ENCODE results near the gene ABCA10.
"Not testable (repeated sequence)": the region's sequence is repeated elsewhere in the genome, so short reads cannot be mapped to it uniquely, and the experiment has no call there.

ABCA10 gene

GRCh38 chr17:69213059-69213813 lies 15.4 kb downstream of the ABCA10 start:
- H3K27ac Mint-ChIP-seq: no peak overlapping the region
- H3K9me3 Mint-ChIP-seq: no peaks in the 10 kb centered on the region
- no peak for ATAC-seq (replicated peaks)
- no peaks in the 10 kb centered on the region for H3K4me1 Mint-ChIP-seq (ENCODE audit: low read depth in 2 of 2)
- H3K27me3 Mint-ChIP-seq: peaks cover 9 to 12% of the 10 kb centered on the region in 2 donors
- DNase-seq: no peak
- H3K4me3 Mint-ChIP-seq: no peak overlapping the region
- no peaks in the 10 kb centered on the region for H3K36me3 Mint-ChIP-seq (ENCODE audit: insufficient read depth)

- Mint-ChIP-seq H3K4me1 (ENCODE audit: low read depth in 2 of 2) (no peaks in the 10 kb centered on the region), H3K9me3 (no peaks in the 10 kb centered on the region), H3K27ac (no peak overlapping the region), H3K27me3 (peaks cover 9 to 12% of the 10 kb centered on the region in 2 donors), H3K36me3 (ENCODE audit: insufficient read depth) (no peaks in the 10 kb centered on the region), H3K4me3 (no peak overlapping the region)
- DNase-seq (no peak), ATAC-seq (replicated peaks) (no peak)
Measured at GRCh38 chr17:69208640-69209039, 20.0 kb downstream of the ABCA10 start.

- Mint-ChIP-seq H3K27me3 (peaks cover 9 to 10% of the 10 kb centered on the region in 2 donors), H3K4me1 (ENCODE audit: low read depth in 2 of 2) (no peaks in the 10 kb centered on the region), H3K27ac (no peak overlapping the region), H3K4me3 (no peak overlapping the region), H3K36me3 (ENCODE audit: insufficient read depth) (no peaks in the 10 kb centered on the region), H3K9me3 (no peaks in the 10 kb centered on the region)
- no peak for DNase-seq
- ATAC-seq (replicated peaks): no peak
Measured at GRCh38 chr17:69207151-69207550, 21.5 kb downstream of the ABCA10 start.

DNA sequence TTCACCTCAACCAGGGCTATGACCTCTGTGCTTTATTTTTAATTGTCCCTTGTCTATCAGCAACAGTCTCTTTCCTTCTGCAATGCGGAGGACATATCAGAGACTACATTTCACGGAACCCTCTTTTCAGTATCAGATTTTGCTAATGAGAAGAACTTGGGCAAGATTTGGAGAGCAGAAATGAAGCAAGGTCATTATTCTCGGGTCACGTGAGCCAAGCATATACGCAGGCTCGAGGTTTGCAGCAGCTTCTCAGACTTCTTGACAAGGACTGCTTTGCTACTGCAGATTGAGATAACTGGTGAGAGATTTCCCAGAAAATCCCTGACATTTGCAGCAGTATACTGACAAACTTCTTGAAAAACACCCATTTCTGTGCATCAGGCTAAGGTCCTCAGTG lies 30.4 kb downstream of the ABCA10 start:
- Mint-ChIP-seq H3K4me3 (no peak overlapping the region), H3K36me3 (ENCODE audit: insufficient read depth) (no peaks in the 10 kb centered on the region), H3K27me3 (peaks cover 0 to 4% of the 10 kb centered on the region in 2 donors), H3K4me1 (ENCODE audit: low read depth in 2 of 2) (no peaks in the 10 kb centered on the region), H3K27ac (no peak overlapping the region), H3K9me3 (no peaks in the 10 kb centered on the region)
- DNase-seq (no peak), ATAC-seq (replicated peaks) (no peak)

DNA sequence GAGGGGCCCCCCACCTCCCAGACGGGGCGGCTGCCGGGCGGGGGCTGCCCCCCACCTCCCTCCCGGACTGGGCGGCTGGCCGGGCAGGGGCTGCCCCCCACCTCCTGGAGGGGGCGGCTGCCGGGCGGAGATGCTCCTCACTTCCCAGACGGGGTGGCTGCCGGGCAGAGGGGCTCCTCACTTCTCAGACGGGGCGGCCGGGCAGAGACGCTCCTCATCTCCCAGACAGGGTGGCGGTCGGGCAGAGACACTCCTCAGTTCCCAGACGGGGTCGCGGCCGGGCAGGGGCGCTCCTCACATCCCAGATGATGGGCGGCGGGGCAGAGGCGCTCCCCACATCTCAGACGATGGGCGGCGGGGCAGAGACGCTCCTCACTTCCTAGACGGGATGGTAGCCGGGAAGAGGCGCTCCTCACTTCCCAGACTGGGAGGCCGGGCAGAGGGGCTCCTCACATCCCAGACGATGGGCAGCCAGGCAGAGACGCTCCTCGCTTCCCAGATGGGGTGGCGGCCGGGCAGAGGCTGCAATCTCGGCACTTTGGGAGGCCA lies 32.4 kb downstream of the ABCA10 start:
- H3K9me3 Mint-ChIP-seq; H3K4me1 Mint-ChIP-seq (ENCODE audit: low read depth in 2 of 2); H3K36me3 Mint-ChIP-seq (ENCODE audit: insufficient read depth); H3K27ac Mint-ChIP-seq; ATAC-seq (replicated peaks); H3K4me3 Mint-ChIP-seq; DNase-seq; H3K27me3 Mint-ChIP-seq: not testable (repeated sequence)

- ATAC-seq (replicated peaks): no peak
- H3K9me3 Mint-ChIP-seq: no peaks in the 10 kb centered on the region
- no peak for DNase-seq
- no peaks in the 10 kb centered on the region for H3K36me3 Mint-ChIP-seq (ENCODE audit: insufficient read depth)
- no peaks in the 10 kb centered on the region for H3K27me3 Mint-ChIP-seq
- no peaks in the 10 kb centered on the region for H3K4me1 Mint-ChIP-seq (ENCODE audit: low read depth in 2 of 2)
- no peak overlapping the region for H3K4me3 Mint-ChIP-seq
- no peak overlapping the region for H3K27ac Mint-ChIP-seq
Measured at GRCh38 chr17:69192754-69193153, 35.9 kb downstream of the ABCA10 start.

- ATAC-seq (replicated peaks) (no peak), DNase-seq (no peak)
- no peaks in the 10 kb centered on the region for H3K36me3 Mint-ChIP-seq (ENCODE audit: insufficient read depth)
- H3K4me3 Mint-ChIP-seq: no peak overlapping the region
- H3K27ac Mint-ChIP-seq: no peak overlapping the region
- H3K27me3 Mint-ChIP-seq: no peaks in the 10 kb centered on the region
- no peaks in the 10 kb centered on the region for H3K4me1 Mint-ChIP-seq (ENCODE audit: low read depth in 2 of 2)
- H3K9me3 Mint-ChIP-seq: no peaks in the 10 kb centered on the region
Measured at GRCh38 chr17:69188796-69189195, 39.8 kb downstream of the ABCA10 start.

DNA sequence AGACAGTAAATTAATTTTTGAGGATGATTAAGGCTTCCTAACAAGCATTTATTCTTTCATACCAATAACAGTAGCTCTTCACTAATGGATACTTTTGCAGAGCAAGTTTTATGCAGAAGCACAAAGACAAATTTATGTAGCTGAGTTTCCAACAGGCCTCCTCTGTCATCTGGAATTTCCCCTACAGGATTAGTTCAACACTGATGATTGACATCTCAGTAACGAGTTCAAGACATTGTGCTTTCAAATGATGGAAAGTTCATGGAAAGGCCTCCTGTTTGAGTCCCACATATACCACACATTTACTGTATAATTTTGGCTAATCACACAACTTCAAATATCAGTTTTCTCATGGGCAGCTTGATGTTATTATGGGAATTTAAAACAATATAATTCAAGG lies 40.6 kb downstream of the ABCA10 start:
- Mint-ChIP-seq H3K27me3 (no peaks in the 10 kb centered on the region), H3K27ac (no peak overlapping the region), H3K4me3 (no peak overlapping the region), H3K4me1 (ENCODE audit: low read depth in 2 of 2) (no peaks in the 10 kb centered on the region), H3K36me3 (ENCODE audit: insufficient read depth) (no peaks in the 10 kb centered on the region), H3K9me3 (no peaks in the 10 kb centered on the region)
- ATAC-seq (replicated peaks) (no peak), DNase-seq (no peak)

GRCh38 chr17:69187294-69187693 lies 41.3 kb downstream of the ABCA10 start:
- no peak overlapping the region for H3K4me3 Mint-ChIP-seq
- ATAC-seq (replicated peaks): no peak
- no peaks in the 10 kb centered on the region for H3K4me1 Mint-ChIP-seq (ENCODE audit: low read depth in 2 of 2)
- no peak for DNase-seq
- H3K27me3 Mint-ChIP-seq: no peaks in the 10 kb centered on the region
- no peaks in the 10 kb centered on the region for H3K36me3 Mint-ChIP-seq (ENCODE audit: insufficient read depth)
- no peaks in the 10 kb centered on the region for H3K9me3 Mint-ChIP-seq
- H3K27ac Mint-ChIP-seq: no peak overlapping the region

- H3K27ac Mint-ChIP-seq: no peak overlapping the region
- H3K27me3 Mint-ChIP-seq: no peaks in the 10 kb centered on the region
- no peak overlapping the region for H3K4me3 Mint-ChIP-seq
- DNase-seq (no peak), ATAC-seq (replicated peaks) (no peak)
- H3K36me3 Mint-ChIP-seq (ENCODE audit: insufficient read depth): no peaks in the 10 kb centered on the region
- H3K9me3 Mint-ChIP-seq: no peaks in the 10 kb centered on the region
- H3K4me1 Mint-ChIP-seq (ENCODE audit: low read depth in 2 of 2): no peaks in the 10 kb centered on the region
Measured at GRCh38 chr17:69179227-69179952, 49.2 kb downstream of the ABCA10 start.

DNA sequence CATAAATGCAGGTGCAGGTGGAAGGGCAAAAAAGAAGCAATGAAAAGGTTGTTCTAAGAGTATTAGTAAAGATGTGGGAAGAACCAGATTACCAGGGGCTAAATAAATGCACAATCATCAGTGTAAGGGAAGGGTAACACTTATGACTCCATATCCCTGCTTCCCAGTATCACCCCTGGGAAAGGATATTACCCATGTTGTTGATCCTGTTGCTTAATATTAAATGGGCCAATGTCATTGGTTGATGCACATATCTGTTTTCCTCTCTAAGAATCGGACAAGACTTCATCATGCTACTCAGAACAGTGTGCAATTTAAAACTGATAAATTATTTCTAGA lies 52.2 kb downstream of the ABCA10 start:
- Mint-ChIP-seq H3K9me3 (no peaks in the 10 kb centered on the region), H3K4me1 (ENCODE audit: low read depth in 2 of 2) (no peaks in the 10 kb centered on the region), H3K4me3 (no peak overlapping the region), H3K27ac (no peak overlapping the region), H3K36me3 (ENCODE audit: insufficient read depth) (no peaks in the 10 kb centered on the region), H3K27me3 (no peaks in the 10 kb centered on the region)
- DNase-seq (no peak), ATAC-seq (replicated peaks) (no peak)

DNA sequence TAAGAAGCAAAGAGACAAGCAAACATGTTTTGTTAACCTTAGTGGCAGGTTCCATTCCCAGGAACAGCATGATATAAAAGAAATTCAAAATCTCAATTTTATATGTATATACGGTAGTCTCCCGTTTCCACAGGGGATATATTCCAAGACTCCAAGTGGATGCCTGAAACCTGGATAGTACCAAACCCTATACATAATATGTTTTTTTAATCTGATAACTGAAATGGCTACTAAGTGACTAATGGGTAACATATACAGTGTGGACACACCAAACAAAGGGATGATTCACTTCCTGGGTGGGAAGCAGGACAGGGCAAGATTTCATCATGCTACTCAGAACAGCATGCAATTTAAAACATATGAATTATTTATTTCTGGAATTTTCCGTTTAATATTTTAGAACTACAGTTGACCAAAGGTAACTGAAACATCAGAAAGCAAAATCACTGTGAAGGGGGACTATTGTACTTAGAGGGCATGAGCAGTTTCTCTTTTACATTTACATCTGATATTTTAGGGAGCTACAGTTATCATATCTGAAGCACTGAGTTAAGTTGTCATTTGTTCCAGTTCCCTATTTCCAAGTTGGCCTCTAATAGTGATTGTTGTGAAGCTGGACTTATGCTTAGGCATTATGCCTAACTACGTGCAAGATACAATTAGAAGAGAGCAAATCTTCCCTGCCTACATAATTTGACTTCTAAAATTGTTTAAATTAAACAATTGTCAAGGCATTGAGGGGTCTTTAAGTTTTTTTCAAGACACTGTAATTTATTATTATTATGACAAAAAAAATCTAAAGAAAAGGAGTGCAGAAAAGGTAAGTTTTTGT lies 52.8 kb downstream of the ABCA10 start:
- Mint-ChIP-seq H3K4me1 (ENCODE audit: low read depth in 2 of 2) (no peaks in the 10 kb centered on the region), H3K36me3 (ENCODE audit: insufficient read depth) (no peaks in the 10 kb centered on the region), H3K27ac (no peak overlapping the region), H3K27me3 (no peaks in the 10 kb centered on the region), H3K4me3 (no peak overlapping the region), H3K9me3 (no peaks in the 10 kb centered on the region)
- ATAC-seq (replicated peaks) (no peak), DNase-seq (no peak)

DNA sequence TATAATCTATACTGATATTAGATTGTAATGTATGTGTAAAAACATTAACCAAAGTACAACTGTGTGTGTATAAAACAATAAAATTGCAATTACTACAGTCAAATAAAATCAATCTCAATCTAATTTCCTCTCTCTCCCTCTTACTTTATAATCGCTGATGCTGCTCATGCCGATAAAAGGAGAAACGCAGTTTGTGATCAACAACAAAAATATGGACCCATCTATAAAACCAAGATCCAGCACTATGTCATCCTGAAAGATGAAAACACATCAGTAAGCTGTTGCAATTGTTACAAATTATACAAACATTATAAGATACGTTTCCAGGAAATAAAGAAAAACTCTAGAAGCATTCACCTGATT lies 53.4 kb downstream of the ABCA10 start:
- Mint-ChIP-seq H3K9me3 (no peaks in the 10 kb centered on the region), H3K36me3 (ENCODE audit: insufficient read depth) (no peaks in the 10 kb centered on the region), H3K27me3 (no peaks in the 10 kb centered on the region), H3K4me3 (no peak overlapping the region), H3K4me1 (ENCODE audit: low read depth in 2 of 2) (no peaks in the 10 kb centered on the region), H3K27ac (no peak overlapping the region)
- ATAC-seq (replicated peaks): no peak
- no peak for DNase-seq

Measured in effector memory CD8-positive, alpha-beta T cell (primary cell).